ENCODE results near the gene SIRT7. TPM values are rescaled to one million over a fixed set of nuclear protein-coding genes. Genes with fewer than 3 reads are reported as not detected.

The SIRT7 gene
- total RNA-seq, 3 donors from 2014 or later: 50.1 to 83.5 (median 73.7) TPM

GRCh38 chr17:81914103-81914850 lies 3.7 kb downstream of the SIRT7 start:
- peaks cover 9% of the 10 kb centered on the region for H3K36me3 ChIP-seq (ENCODE audit: low read depth)
- no peak for ATAC-seq
- intact Hi-C loops (cut with DNase I, micrococcal nuclease): no loop called here
- H3K4me3 ChIP-seq: no peak overlapping the region
- no peaks in the 10 kb centered on the region for H3K9me3 ChIP-seq
- no peak for TF ChIP-seq CTCF (IDR thresholded peaks at IDR 0.05)
- DNase-seq: no peak
- peaks cover 31% of the 10 kb centered on the region for H3K4me1 ChIP-seq (ENCODE audit: low read depth)

- no peak for ATAC-seq
- Histone ChIP-seq H3K4me3 (no peak overlapping the region), H3K4me1 (ENCODE audit: low read depth) (peaks cover 27% of the 10 kb centered on the region), H3K36me3 (ENCODE audit: low read depth) (peaks cover 9% of the 10 kb centered on the region), H3K9me3 (no peaks in the 10 kb centered on the region)
- no peak for DNase-seq
- intact Hi-C loops (cut with DNase I, micrococcal nuclease): no loop called here
- TF ChIP-seq CTCF (IDR thresholded peaks at IDR 0.05): no peak
These were observed 4.4 kb downstream of the SIRT7 start for GRCh38 chr17:81913394-81914102.

GRCh38 chr17:81912441-81913309 lies 5.3 kb downstream of the SIRT7 start:
- Histone ChIP-seq H3K9me3 (no peaks in the 10 kb centered on the region), H3K4me3 (no peak overlapping the region), H3K4me1 (ENCODE audit: low read depth) (peaks cover 22% of the 10 kb centered on the region), H3K36me3 (ENCODE audit: low read depth) (peaks cover 9% of the 10 kb centered on the region)
- intact Hi-C loops (cut with DNase I, micrococcal nuclease): no loop called here
- no peak for ATAC-seq
- DNase-seq: no peak
- no peak for TF ChIP-seq CTCF (IDR thresholded peaks at IDR 0.05)

- Histone ChIP-seq H3K9me3 (no peaks in the 10 kb centered on the region), H3K4me1 (ENCODE audit: low read depth) (peaks cover 22% of the 10 kb centered on the region), H3K4me3 (no peak overlapping the region), H3K36me3 (ENCODE audit: low read depth) (peaks cover 9% of the 10 kb centered on the region)
- TF ChIP-seq CTCF (IDR thresholded peaks at IDR 0.05): no peak
- intact Hi-C loops (cut with DNase I, micrococcal nuclease): no loop called here
- ATAC-seq (no peak), DNase-seq (no peak)
These were observed 6.0 kb downstream of the SIRT7 start for GRCh38 chr17:81911969-81912368.

GRCh38 chr17:81911277-81911961 lies 6.6 kb downstream of the SIRT7 start, which contains the start of gene PCYT2:
PCYT2 (minus strand) TSS chr17:81911399; CDS start chr17:81911355, 44 bp downstream.
- intact Hi-C loops (cut with DNase I, micrococcal nuclease): no loop called here
- H3K9me3 ChIP-seq: no peaks in the 10 kb centered on the region
- DNase-seq: peak; percentile 94 to 96 (median 96)
- H3K36me3 ChIP-seq (ENCODE audit: low read depth): peaks cover 9% of the 10 kb centered on the region
- ATAC-seq: peak; percentile 94
- H3K4me1 ChIP-seq (ENCODE audit: low read depth): peaks cover 17% of the 10 kb centered on the region
- peak within 1 kb of the TSS; percentile 70 for H3K4me3 ChIP-seq
- TF ChIP-seq CTCF (IDR thresholded peaks at IDR 0.05): no peak

Measured in mucosa of descending colon (tissue), 3 donors.